HG02798 (cell line): Measurements from ENCODE around the gene ESRP2.

Experiments
- ATAC-seq: cut with Tn5 transposase; IDR thresholded peaks from one replicate; pipeline ENCODE4 v1.9.1; 2021; ENCODE audit warnings: mild to moderate bottlenecking; ENCODE audit not compliant: unreplicated experiment, poor library complexity

Gene ESRP2

DNA sequence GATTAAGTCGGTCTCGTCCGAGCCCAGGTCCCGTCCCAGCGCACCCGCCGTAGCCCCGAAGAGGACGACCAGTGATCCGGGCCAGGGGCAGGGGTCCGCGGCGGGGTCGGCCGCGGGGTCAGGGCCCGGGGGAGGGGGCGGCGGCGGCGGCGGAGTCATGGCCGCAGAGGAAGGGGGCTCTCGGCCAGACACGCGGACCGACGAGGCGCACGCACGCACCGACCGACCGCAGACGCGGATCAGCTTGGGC is at the start of gene ESRP2:
ESRP2 (minus strand) TSS at position 241 of the 250 bp plus-strand sequence; CDS start at position 159, 82 bp downstream.
- ATAC-seq, result no peak

DNA sequence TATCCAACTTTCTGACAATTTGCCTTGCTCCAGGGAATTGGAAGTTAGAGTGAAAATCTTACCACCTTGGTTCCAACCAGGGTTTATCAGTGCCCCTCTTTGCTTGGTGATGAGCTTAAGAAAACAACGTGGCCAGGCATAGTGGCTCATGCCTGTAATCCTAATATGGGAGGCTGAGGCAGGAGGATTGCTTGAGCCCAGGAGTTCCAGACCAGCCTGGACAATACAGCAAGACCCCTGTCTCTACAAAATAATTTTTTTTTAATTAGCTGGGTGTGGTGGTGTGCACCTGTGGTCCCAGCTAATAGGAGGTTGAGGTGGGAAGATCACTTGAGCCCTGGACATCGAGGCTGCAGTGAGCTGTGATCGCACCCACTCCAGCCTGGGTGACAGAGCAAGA is 49.8 kb upstream of the ESRP2 start:
- ATAC-seq, result no peak

- peak; percentile 64 for ATAC-seq
These were observed 48.9 kb upstream of the ESRP2 start for GRCh38 chr16:68284847-68285246.

GRCh38 chr16:68283801-68284598 is 48.1 kb upstream of the ESRP2 start:
- ATAC-seq, result peak; percentile 51

DNA sequence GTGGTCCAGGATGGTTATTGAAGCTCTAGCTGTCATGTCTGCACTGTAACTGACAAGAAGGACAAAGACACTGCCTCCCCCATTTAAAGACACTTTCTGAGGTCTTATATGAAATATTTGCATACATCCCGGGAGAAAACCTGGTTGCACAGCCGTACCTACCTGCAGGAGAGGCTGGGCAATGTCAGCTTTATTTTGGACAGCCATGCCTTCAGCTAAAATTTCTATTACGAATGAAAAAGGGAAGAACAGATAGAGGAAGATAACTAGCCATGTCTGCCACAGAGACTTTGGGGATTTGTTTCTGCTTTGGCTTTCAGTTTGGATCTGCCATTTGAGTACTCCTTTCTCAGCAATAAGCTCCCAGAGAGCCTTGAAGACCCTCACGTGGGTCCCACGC is 47.4 kb upstream of the ESRP2 start:
- no peak for ATAC-seq

DNA sequence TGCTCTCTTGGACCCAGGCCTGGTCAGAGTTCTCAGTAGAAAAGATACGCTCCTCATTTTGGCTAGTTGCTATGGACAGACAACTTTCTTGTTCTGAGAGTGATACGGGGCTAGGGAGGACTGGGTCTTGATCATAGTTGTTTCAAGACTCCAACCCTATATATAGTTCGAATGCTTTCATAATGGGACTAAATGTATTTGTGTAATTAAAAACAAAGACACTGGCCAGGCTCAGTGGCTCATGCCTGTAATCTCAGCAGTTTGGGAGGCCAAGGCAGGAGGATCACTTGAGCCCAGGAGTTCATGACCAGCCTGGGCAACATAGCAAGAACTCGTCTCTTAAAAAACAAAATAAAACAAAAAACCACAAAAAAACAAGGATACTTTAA is 46.1 kb upstream of the ESRP2 start:
- no peak for ATAC-seq

- no peak for ATAC-seq
These were observed 45.6 kb upstream of the ESRP2 start for GRCh38 chr16:68281368-68282063.

DNA sequence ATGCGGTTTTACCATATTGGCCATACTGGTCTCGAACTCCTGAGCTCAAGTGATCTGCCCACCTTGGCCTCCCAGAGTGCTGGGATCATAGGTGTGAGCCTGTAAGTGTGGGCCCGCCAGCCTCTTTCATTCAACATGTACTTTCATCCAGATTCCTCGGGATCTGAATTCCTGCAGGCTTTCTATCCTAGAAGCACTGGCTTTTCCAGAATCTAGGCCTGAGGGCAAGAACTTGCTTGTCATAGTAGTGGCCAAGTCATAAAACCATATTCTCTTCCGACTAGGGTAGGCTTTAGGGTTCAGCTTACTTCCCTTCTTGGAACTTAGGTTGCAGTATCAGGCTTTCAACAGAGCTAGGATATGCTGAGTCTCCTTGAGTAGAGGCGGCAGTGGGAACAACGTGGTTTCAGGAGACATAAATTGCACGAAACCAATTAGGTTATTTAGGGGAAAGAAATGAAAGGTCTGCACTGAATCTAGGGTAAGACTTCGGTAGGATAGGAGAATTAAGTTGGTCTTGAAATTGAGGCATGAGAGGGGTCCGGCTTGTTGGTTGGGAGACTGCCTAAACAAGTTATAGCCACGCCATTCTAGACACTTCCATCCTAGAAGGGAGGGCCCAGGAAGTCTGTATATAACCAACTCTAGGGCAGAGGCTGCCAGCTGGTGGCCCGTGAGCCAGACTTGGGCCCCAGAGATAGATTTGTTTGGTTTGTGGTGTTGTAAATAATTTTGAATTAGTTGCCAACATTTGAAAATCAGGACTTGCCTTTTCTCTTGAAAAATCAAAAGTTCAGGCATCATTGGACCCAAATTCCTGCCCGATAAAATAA is 44.0 kb upstream of the ESRP2 start:
- ATAC-seq, result no peak

DNA sequence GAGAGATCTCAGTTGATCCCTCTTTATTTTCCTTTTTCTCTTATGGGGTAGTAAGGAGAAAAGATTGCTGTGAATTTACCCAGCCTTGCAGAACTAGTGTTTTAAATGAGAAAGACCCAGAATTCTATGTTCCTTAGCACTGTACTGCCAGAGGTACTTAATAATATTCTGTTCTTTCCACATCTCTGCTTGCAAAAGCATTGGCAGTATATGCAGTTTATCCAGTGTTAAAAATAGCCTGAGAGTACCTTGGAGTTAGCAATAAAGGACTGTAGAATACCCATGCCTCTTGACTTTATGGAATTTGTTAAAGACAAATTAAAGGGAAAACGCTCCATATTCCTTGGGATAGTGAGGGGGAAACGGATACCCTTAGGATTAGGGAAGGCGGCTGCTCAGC is 40.3 kb upstream of the ESRP2 start:
- no peak for ATAC-seq

GRCh38 chr16:68275611-68276191 is 39.8 kb upstream of the ESRP2 start:
- peak; percentile 84 for ATAC-seq

- no peak for ATAC-seq
These were observed 38.5 kb upstream of the ESRP2 start for GRCh38 chr16:68274441-68274840.

DNA sequence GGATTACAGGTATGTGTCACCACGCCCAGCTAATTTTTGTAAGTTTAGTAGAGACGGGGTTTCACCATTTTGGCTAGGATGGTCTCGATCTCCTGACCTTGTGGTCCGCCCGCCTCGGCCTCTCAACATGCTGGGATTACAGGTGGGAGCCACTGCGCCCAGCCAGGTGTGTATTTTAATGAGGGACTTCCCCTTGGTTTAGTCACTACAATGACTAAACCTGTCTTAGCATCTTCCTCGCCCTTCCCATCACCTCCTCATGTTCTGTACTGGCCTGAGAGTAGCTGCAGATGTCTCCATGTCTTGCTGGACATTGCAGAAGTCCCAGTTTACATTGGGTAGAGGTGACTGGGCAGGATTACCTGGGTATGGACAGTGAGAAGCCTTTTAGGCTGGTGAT is 38.0 kb upstream of the ESRP2 start:
- ATAC-seq, result no peak

- no peak for ATAC-seq
These were observed 37.5 kb upstream of the ESRP2 start for GRCh38 chr16:68273459-68273858.

- ATAC-seq, result no peak
These were observed 36.7 kb upstream of the ESRP2 start for GRCh38 chr16:68272507-68273209.

DNA sequence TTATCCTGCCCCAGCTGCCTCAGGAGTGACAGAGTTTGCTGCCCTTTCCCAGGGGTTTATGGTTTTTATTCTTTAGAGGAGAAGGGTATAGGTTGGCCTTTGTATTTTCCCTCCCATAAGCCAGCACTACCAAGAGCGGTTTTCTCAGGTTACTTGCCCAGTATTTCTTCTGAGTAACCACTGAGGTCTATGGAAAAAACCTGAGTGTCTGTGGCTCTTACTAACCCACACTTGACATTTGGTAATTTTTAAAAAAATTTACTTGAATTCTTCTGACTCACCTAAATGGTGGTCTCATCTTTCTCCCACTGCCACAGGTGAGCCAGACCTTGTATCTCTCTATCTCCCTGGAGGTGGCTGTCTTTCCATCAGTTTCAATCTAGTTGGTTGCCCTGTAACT is 34.4 kb upstream of the ESRP2 start:
- ATAC-seq, result no peak

DNA sequence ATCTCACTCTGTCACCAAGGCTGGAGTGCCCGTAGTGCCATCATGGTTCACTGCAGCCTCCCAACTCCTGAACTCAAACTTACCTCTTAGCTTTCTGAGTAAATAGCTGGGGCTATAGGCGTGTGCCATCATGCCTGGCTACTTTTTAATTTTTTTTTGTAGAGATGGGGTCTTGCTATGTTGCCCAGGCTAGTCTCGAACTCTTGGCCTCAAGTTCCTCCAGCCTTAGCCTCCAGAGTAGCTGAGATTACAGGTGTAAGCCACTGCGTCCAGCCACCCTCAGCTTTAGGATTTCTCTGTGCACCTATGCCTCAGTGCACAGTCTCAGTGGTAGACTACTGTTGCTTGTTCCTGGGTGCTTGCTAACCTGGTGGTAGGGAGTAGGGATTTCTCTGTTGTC is 33.9 kb upstream of the ESRP2 start:
- ATAC-seq, result no peak

- ATAC-seq, result no peak
These were observed 31.9 kb upstream of the ESRP2 start for GRCh38 chr16:68267612-68268405.

DNA sequence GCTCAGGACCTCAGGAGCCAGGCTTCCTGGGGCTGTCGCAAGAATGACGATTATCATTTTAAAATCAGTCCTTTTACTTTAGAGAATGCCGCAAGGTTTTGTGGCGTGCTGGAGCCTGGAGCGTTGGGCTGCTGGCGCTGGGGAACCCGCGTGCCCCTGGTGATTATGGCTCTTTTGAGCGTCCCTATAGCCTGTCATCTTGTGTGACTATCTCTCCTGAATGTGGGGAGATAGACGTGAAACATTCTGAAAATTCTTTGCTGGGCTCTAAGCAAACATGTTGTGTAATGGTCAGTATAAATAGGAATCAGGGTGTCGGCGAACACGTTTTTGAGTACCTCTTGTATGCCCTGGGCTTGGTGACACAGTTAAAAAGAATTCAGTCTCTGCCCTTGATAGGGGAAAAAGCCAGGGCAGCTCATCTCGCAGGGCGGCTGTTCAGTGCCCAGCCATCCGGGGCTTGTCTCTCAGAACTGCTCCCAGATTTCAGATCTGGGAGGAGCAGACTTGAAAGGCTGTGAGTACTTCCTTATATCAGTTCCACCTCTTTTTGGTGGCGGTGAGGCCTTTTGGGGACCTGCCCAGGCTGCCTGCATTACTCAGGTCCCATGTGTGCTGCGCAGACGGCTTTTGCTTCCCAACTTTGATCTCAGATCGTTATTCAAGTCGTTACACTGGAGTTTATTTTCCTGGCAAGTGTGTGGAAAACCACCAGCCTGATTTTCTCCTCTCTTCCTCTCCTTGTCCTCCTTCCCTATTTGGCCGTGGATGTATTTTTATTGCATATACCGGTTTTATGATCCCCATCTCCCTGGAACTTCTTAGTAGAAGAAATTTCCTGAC is 29.4 kb upstream of the ESRP2 start:
- ATAC-seq, result no peak
